Skeletal muscle tissue (tissue), 4 donors: ENCODE results near the gene ZNF530. TPM values are rescaled to one million over a fixed set of nuclear protein-coding genes. Genes with fewer than 3 reads are reported as not detected.

Source experiments
- H3K27ac ChIP-seq: one replicate; pipeline ENCODE4 v1.7.0; 2013; ENCODE audit warnings: mild to moderate bottlenecking, low read depth, low read length, inconsistent platforms
- H3K27me3 ChIP-seq, 3 donors: one replicate each; pipeline ENCODE4 v1.7.0; 2013; ENCODE audit warnings: low read length in 3 of 3; ENCODE audit not compliant: control insufficient read depth in 3 of 3, insufficient read depth in 3 of 3
- H3K36me3 ChIP-seq, 3 donors: one replicate each; pipeline ENCODE4 v1.7.0; 2013; ENCODE audit warnings: low read length in 3 of 3; ENCODE audit not compliant: control insufficient read depth in 3 of 3, insufficient read depth in 3 of 3
- H3K4me1 ChIP-seq, 3 donors: one replicate each; pipeline ENCODE4 v1.7.0; 2013; ENCODE audit warnings: low read length in 3 of 3, mild to moderate bottlenecking in 3 of 3; ENCODE audit not compliant: control insufficient read depth in 3 of 3, insufficient read depth in 3 of 3
- H3K4me3 ChIP-seq, 3 donors: one replicate each; pipeline ENCODE4 v1.7.0; 2013; ENCODE audit warnings: low read length in 3 of 3
- H3K9ac ChIP-seq, 3 donors: one replicate each; pipeline ENCODE4 v1.7.0; 2013; ENCODE audit warnings: low read length in 3 of 3, mild to moderate bottlenecking in 3 of 3, moderate library complexity in 2 of 3, low read depth in 1 of 3
- H3K9me3 ChIP-seq, 3 donors: one replicate each; pipeline ENCODE4 v1.7.0; 2013; ENCODE audit warnings: low read length in 3 of 3; ENCODE audit not compliant: control insufficient read depth in 3 of 3
- total RNA-seq: library from RNA; depleted of rRNA; stranded (reverse); fragments of >200 nt; gene quantifications from one replicate; pipeline ENCODE4 v1.2.3, GENCODE V29; 2014
- donor health status: Osteomylitis.

The ZNF530 gene
- total RNA-seq, 1 donor from 2014 or later, result 6.8 TPM

DNA sequence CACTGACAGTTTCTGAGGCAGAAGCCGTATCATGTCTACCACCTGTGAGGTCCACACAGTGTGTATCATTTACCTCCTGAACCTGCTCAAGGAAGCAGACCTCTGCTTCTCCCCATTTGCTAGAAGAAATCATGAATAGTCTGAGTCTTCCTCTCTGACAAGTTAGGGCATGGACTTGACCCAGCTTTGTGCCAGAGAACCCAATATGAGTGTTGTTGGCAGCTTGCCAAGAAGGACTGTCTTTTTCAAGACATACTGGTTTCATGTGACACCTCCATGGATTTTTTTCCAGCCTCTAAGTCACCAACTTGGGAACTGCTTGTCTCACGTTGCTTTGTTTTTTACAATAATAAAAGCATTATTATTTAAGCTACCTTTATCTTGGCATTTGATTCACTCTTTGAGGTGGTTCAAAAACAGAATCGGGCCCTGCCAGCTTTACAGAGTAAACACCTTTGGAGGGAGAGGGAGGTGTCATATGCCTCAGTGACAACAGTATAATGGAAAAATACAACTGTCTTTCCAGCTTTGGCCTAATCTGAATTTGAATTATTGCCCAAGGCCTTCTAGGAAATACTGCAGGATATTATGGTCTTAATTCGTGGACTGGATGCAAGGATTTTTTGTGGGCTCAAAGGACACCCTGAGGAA, 42.8 kb downstream of the ZNF530 start:
- H3K4me1 ChIP-seq, result no peaks in the 10 kb centered on the region
- peaks cover 7 to 37% (median 10%) of the 10 kb centered on the region in 3 donors for H3K9me3 ChIP-seq
- no peaks in the 10 kb centered on the region for H3K27me3 ChIP-seq
- H3K4me3 ChIP-seq, result peak overlapping the region in 1 of 3 donors; percentile 24
- H3K36me3 ChIP-seq, result peaks cover 35 to 45% (median 41%) of the 10 kb centered on the region in 3 donors
- H3K9ac ChIP-seq, result no peak overlapping the region
- no peak overlapping the region for H3K27ac ChIP-seq

DNA sequence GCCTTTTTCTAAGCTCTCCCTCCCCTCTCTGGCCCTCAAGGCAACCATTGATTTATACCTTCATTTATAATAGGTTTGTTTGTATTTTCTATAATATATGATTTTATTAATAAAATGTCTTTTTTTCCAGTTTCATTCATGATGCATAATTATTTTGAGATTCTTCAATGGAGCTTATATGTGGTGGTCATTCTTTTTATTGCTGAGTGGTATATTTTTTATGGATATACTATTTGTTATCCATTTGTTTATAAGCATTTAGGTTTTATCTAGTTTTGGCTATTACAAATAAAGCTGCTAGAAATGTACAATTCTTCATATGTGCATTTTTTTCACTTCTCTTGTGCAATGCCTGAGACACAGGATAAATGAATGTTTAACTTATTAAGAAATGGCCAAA, 44.0 kb downstream of the ZNF530 start:
- Histone ChIP-seq H3K4me3 (no peak overlapping the region), H3K27me3 (no peaks in the 10 kb centered on the region), H3K4me1 (no peaks in the 10 kb centered on the region), H3K27ac (no peak overlapping the region), H3K9ac (no peak overlapping the region), H3K9me3 (peaks cover 4 to 33% (median 8%) of the 10 kb centered on the region in 3 donors), H3K36me3 (peaks cover 30 to 39% (median 34%) of the 10 kb centered on the region in 3 donors)

DNA sequence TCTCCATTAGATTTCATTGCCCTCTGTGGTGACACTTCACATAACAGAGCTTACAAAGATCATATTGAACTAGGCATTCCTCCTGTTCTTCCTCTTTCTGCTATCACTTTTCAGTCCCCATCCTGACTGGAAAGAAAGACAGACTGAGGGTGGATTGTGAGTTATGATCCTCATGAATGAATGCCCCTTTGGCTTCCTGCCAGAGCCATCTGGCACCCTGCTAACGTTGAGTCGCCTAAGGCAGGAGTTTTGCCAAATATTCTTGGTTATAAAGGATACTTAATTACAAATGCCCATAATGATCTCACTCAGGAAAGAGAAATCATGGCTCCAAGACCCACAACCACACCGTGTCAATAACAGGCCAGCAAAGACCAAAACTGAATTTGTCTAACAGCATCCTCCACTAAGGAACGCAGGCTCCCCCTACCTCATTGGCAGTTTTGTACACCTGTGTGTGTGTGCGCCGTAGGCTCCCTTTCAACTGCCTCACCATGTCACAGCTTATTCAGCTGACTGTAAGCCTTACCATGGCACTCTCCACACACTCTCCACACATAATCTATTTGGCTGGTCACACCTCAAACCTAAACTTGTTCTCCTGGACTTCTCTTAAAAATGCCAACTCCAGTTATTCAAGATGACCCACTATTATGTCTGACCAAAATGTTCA, 48.8 kb downstream of the ZNF530 start:
- H3K27me3 ChIP-seq, result no peaks in the 10 kb centered on the region
- no peak overlapping the region for H3K27ac ChIP-seq
- H3K9me3 ChIP-seq, result peaks cover 0 to under 1% (median 0%) of the 10 kb centered on the region in 3 donors
- no peak overlapping the region for H3K9ac ChIP-seq
- H3K36me3 ChIP-seq, result no peaks in the 10 kb centered on the region
- H3K4me3 ChIP-seq, result no peak overlapping the region
- no peaks in the 10 kb centered on the region for H3K4me1 ChIP-seq

DNA sequence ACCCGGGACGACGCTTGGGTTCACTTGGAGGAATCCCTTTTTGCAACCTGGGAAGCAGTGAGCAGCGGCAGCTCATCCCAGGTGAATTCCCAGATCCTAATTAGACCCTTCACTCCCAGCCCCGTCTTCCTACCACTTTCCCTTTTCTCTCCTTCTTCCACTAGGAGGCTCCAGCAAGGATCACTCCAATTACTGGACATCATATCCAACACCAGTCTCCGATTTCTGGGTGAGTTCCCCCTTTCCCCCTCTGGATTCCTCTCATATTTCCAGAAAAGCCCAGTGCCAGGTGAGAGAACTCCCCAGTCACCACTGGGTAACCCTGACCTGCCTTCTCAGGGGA, 51.9 kb downstream of the ZNF530 start:
- Histone ChIP-seq H3K4me3 (peak overlapping the region in 1 of 3 donors; percentile 53), H3K9ac (no peak overlapping the region), H3K27ac (no peak overlapping the region), H3K36me3 (no peaks in the 10 kb centered on the region), H3K9me3 (peaks cover 0 to 7% (median 5%) of the 10 kb centered on the region in 3 donors), H3K4me1 (no peaks in the 10 kb centered on the region), H3K27me3 (no peaks in the 10 kb centered on the region)

DNA sequence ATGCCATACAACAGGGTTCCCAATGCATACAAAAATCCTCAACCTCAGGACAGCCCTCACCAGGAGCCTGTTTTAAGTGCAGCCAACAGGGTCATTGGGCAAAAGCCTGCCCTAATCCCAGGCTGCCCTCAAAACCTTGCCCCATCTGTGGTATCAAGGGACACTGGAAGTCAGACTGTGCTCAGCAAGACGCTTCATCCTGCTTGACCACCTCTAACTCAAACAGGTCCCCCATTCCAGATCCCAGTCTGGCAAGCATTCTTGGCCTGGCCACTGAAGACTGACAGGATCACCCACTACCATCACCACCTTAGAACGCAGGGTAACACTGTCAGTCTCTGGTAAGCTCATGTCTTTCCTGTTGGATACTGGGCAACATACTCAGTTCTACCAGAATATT, 54.0 kb downstream of the ZNF530 start:
- no peak overlapping the region for H3K4me3 ChIP-seq
- peaks cover 0 to 7% (median 5%) of the 10 kb centered on the region in 3 donors for H3K9me3 ChIP-seq
- no peak overlapping the region for H3K9ac ChIP-seq
- no peak overlapping the region for H3K27ac ChIP-seq
- no peaks in the 10 kb centered on the region for H3K4me1 ChIP-seq
- no peaks in the 10 kb centered on the region for H3K36me3 ChIP-seq
- H3K27me3 ChIP-seq, result no peaks in the 10 kb centered on the region

DNA sequence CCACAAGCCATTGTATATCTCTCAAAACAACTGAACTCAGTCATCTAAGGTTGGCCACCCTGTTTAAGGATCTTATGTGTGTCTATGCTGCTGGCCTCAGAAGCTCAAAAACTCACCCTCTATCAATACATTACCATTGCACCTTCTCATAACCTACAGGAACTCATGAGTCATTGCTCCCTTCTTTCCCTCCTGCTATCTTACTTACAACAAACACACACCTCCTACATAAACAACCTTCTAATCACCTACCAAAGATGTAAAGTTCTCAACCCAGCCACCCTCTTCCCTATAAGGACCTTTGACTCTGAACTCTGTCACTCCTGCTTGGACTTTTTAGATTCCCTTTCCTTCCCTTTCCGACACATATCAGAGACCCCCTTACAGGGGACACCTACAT, 55.8 kb downstream of the ZNF530 start:
- Histone ChIP-seq H3K36me3 (no peaks in the 10 kb centered on the region), H3K27me3 (no peaks in the 10 kb centered on the region), H3K4me3 (no peak overlapping the region), H3K27ac (no peak overlapping the region), H3K9me3 (peaks cover 0 to 7% (median 5%) of the 10 kb centered on the region in 3 donors), H3K4me1 (no peaks in the 10 kb centered on the region), H3K9ac (no peak overlapping the region)

DNA sequence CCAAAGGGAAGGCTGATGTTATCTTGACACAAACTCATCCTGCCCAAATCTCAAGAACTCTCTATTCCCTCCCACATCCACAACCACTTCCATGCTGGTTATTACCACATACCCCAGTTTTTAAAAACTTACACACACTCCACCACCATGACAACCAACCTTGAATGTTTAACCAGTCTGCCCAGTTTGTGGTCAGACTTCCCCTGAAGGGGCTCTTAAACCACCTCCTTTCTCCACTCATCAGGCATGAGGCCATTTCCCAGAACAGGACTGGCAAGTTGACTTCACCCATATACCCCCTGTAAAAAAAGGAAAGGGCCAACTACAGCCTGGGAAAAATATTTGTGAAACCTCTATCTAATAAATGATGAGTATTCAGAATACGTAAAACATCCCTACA, 56.7 kb downstream of the ZNF530 start:
- Histone ChIP-seq H3K9ac (no peak overlapping the region), H3K9me3 (peaks cover 0 to 7% (median 5%) of the 10 kb centered on the region in 3 donors), H3K27me3 (no peaks in the 10 kb centered on the region), H3K4me1 (no peaks in the 10 kb centered on the region), H3K36me3 (no peaks in the 10 kb centered on the region), H3K4me3 (no peak overlapping the region), H3K27ac (no peak overlapping the region)

Other genes starting within 250 kb of the ZNF530 start
- gene ZNF304, start 248.6 kb upstream of the ZNF530 start, total RNA-seq, result 16.2 TPM
- gene TRAPPC2B, start 236.3 kb upstream of the ZNF530 start, total RNA-seq, result 25.1 TPM
- 3.1 TPM for gene ZNF547, start 236.3 kb upstream of the ZNF530 start, total RNA-seq
- 27.7 TPM for gene ZNF548, start 210.0 kb upstream of the ZNF530 start, total RNA-seq
- 14.1 TPM for gene ZNF17, start 188.7 kb upstream of the ZNF530 start, total RNA-seq
- gene ZNF749, start 164.6 kb upstream of the ZNF530 start, total RNA-seq, result 13.6 TPM
- 1.0 TPM for gene VN1R1, start 142.7 kb upstream of the ZNF530 start, total RNA-seq
- 15.1 TPM for gene ZNF772, start 122.3 kb upstream of the ZNF530 start, total RNA-seq
- gene ZNF419, start 112.1 kb upstream of the ZNF530 start, total RNA-seq, result 9.9 TPM
- gene ZNF773, start 99.9 kb upstream of the ZNF530 start, total RNA-seq, result 9.9 TPM
- gene ZNF549, start 72.5 kb upstream of the ZNF530 start, total RNA-seq, result 8.9 TPM
- gene ZNF550, start 40.0 kb upstream of the ZNF530 start, total RNA-seq, result 6.3 TPM
- gene ZNF416, start 21.0 kb upstream of the ZNF530 start, total RNA-seq, result 7.8 TPM
- gene ZIK1, start 15.7 kb upstream of the ZNF530 start, total RNA-seq, result 10.4 TPM
- gene ZNF134, start 14.4 kb downstream of the ZNF530 start, total RNA-seq, result 17.7 TPM
- gene ZNF211, start 33.3 kb downstream of the ZNF530 start, total RNA-seq, result 12.5 TPM
- gene ZSCAN4, start 69.0 kb downstream of the ZNF530 start, total RNA-seq, result not detected
- gene ZNF551, start 82.1 kb downstream of the ZNF530 start, total RNA-seq, result 11.5 TPM
- gene ZNF154, start 109.3 kb downstream of the ZNF530 start, total RNA-seq, result 7.3 TPM
- 15.1 TPM for gene ZNF671, start 127.7 kb downstream of the ZNF530 start, total RNA-seq
- 18.3 TPM for gene ZNF776, start 146.9 kb downstream of the ZNF530 start, total RNA-seq
- gene ZNF586, start 169.8 kb downstream of the ZNF530 start, total RNA-seq, result 27.1 TPM
- gene ZNF552, start 215.0 kb downstream of the ZNF530 start, total RNA-seq, result 7.3 TPM
- gene ZNF587B, start 230.4 kb downstream of the ZNF530 start, total RNA-seq, result 17.2 TPM
- gene ZNF587, start 250.0 kb downstream of the ZNF530 start, total RNA-seq, result 18.8 TPM